ENCODE results near the gene NIN.
A peak's percentile ranks its signal among the peaks of the same experiment; 100 is the strongest.
"Not testable (repeated sequence)": the region's sequence is repeated elsewhere in the genome, so short reads cannot be mapped to it uniquely, and the experiment has no call there.

Gene NIN

GRCh38 chr14:50839048-50839447 is 8.1 kb upstream of the NIN start:
- DNase-seq: no peak

DNA sequence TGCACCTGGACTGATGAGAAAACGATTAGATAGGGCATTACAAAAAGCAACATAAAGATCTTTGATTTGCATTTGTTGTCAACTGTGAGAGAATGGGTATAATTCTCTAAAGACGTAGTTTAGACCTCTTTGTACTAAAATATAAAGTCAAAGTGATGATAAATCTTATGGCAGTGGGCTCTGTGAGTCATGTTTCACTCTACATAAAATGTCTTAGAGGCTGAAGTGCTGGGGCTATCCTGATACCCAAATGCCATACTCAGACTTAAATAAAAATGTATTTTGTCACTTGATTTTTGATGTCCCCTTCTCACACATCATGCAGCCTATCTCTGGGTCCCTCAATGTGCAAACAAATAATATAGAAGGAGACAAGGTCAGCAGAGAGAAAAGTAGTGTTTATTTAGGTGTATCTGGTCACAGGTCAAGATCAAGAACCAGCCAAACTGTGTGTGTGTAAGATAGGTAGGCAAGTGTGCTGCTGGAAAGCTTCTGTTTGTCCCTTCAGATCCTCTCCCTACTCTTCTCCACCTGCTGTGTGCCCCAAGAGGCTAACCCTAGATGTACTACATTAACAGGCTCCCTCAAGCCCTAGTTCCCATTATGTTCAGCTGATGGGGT is 7.0 kb upstream of the NIN start:
- no peak for DNase-seq

DNA sequence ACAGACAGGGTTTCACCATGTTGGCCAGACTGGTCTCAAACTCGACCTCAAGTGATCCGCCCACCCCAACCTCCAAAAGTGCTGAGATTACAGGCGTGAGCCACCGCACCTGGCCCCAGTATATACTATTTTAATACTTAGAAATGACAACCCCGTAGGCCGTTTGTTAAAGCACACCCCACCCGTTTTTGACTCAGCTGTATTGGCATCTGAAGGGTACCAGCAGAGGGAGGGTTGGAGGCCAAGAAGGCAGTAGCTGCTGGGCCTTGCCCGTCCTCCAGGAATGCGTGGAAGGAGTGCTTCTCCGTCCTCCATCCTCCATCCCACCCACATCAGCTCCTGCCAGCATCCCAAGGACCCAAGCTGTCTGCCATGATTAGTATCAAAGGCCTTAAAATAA is 6.3 kb upstream of the NIN start:
- no peak for DNase-seq

- no peak for DNase-seq
Observed at GRCh38 chr14:50836515-50836914, 5.6 kb upstream of the NIN start.

DNA sequence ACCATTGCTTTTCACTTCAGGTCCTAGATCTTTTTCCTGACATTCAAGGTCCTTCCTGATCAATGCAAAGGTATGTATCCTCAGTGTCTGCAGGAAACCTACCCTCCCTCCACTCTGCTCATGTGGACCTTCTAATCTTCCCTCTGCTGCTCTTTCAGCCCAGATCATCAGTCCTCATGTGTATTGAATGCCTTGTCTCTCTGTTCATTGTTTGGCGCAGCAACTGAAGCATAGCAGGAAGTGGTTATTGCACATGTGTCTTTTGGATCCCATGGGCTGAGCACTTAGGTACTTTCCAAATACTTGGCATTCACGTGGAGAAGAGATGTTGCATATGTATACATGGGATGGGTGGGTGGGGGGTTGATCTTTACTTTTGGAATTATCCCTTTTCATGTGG is 4.3 kb upstream of the NIN start:
- DNase-seq: no peak

DNA sequence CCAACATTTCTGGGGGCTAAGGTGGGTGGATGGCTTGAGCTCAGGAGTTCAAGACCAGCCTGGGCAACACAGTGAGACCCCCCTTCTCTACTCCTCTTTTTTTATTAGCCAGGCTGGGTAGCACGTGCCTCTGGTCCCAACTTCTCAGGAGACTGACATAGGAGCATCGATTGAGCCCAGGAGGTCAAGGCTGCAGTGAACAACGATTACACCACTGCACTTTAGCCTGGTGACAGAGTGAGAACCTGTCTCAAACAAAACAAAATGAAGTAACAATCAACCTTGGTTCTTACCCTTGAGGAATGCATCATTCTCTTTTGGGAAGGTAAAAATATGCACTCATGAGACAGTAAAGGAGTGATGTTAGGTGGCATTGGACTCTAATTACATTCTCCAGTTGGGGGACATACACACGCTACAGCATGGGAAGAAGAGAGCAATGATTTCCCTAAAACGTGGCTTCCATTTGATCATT is 3.9 kb upstream of the NIN start:
- no peak for DNase-seq

GRCh38 chr14:50832935-50833630 is 2.1 kb upstream of the NIN start:
- DNase-seq: no peak

DNA sequence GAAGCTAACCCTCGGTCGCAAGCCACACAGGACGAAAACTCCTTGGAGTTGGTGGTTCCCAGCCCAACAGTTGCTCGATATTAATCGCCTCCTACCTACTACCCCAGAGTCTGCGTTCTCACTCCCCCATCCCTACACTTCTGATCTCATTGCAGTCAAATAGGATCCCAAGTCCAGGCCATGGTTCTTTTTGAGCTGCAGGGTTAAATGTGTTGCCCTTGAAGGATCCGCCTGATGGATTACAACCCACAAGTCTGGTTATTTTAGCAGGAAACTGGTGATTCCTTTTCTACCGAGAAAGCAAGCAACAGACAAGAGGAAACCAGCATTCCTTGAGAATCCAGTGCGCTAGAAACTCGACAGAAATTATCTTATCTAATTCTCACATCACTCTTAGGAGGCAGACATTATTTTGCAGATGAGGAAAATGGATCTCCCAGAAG is 785 bp upstream of the NIN start:
- DNase-seq: no peak

DNA sequence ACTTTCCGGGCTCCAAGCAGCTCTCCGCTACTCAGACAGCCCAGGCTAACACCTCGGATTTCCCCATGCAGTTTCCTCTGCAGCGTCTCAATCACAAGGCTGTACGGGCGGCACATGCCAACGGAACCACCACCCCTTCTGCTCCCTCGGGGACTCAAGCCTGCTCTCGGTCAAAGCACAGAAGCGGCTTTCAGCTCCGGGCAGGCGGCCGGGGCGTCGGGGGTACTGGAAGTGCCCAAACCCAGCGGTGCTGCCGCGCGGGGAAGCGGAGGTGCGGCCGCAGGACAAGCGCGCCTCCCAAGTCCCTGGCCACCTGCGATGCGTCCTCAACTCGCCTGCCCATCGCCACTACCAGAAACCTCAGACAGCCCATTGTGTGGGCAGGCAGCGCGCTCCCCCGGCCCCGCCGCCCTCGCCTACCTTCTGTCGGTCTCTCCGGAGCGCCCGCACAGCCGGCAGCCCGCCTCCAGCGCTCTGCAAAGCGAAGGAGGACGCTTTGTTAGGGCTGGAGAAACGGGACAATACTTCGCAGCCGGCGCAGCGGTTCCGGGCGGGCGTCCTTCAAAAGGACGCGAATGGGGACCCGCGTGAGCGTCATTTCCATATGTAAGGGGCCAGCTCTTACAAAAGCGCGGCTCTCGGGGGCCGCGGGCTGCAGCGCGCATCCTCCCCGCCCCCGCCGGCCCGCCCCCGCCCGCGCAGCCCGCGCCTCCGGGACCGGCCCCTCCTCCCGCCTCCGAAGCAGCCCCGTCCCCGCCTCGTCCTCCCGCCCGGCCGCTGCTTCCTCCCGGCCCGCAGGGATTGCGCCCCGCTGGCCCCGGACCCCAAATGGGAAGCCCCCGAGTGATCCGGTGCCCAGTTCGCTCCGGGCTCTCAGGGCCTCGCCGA is 674 bp downstream of the NIN start:
- peak; percentile 75 for DNase-seq

- no peak for DNase-seq
Observed at GRCh38 chr14:50829489-50830043, 1.4 kb downstream of the NIN start.

DNA sequence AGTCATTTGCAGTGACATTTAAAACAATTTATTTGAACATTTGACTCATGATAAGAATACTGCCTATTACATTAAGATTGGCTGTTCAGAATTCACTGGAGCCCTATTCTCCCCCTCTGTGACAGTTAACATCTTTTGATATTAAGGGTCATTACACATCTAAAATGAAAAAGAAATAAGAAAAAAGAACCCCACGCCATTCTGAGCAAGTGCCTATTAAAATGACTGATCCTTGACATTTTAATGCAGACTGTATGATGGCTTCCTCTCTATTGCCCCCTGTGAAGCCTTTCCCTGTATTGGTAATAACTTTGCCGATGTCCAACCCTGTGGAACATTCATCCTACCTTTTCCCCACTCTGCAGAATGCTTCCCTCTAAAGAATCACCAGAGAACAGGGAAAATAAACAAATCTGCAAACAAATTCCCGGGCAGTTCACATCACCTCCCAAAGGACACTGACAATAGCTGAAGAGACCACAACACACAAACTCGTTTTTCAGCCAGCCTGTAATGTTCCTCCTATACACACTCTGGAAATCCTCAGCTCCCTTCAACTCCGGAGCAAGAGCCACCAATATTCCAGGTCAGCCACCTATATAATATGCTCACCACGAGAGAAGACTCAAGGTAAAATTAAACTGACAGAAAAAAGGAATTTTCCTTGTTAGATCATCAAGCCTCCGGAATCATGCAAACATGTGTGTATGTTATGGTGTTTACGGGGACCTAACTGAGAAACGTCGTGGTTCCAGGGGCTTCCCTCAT is 2.1 kb downstream of the NIN start:
- no peak for DNase-seq

- DNase-seq: no peak
Observed at GRCh38 chr14:50826681-50827080, 4.3 kb downstream of the NIN start.

DNA sequence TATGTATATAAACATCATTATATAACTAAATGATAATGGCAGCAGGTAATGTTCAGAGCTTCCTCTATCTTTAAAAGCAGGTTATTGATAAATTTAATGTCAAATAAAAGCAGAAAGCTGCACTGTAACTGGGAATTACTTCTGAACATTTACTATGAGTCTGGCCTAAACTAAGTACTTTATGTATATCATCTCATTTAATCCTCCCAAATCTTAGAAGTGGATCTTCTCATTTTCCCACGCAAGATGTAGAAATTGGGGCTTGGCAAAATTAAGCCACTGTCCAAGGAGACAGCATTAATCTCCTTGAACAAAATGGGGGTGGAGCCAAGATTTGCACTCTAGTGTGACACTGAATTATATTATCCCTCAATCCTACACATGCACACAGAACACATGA is 5.7 kb downstream of the NIN start:
- DNase-seq: no peak

GRCh38 chr14:50823762-50824636 is 7.0 kb downstream of the NIN start:
- DNase-seq: no peak

DNA sequence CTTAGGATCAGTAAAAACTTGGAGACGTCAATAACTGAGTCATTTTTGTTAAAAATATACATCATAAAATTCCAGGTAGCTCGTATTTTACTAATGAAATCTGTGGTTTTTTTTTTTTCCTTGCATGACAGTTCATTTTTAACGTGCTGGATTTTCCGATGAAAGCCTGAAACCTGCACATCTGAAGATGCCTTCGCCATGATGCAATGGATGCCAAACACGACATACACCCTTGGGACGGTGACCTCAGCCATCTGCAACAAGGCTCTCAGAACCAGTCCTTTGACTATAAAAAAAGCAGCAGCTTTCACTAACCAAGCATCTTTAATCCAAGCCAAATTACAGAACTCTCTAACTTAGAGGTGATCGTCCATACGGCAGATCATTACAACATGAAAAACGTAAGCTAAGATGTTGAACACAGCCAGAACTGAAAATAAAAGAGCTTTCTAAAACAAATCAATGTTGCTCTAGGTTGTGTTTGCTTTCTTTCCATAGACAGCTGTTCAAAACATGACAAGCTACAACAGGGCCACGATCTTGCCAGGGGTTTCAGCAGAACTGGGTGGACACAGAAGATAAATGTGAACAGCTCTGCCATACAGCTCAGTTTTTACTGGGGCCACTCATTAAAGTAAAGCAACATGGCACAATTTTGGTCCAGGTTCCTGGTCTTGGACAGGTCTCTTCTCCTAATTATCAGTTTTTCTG is 7.8 kb downstream of the NIN start:
- peak; percentile 50 for DNase-seq

- DNase-seq: no peak
Observed at GRCh38 chr14:50822501-50823042, 8.4 kb downstream of the NIN start.

- peak; percentile 56 for DNase-seq
Observed at GRCh38 chr14:50821510-50822464, 9.2 kb downstream of the NIN start.

GRCh38 chr14:50820786-50821509 is 10.0 kb downstream of the NIN start:
- no peak for DNase-seq

- not testable (repeated sequence) for DNase-seq
Observed at GRCh38 chr14:50819303-50819702, 11.7 kb downstream of the NIN start.

All from stimulated activated CD4-positive, alpha-beta T cell treated with anti-CD3 and anti-CD28 coated beads, Interleukin-15, amount 100 ng/mL, for 24 hours (primary cell).